Naive thymus-derived CD8-positive, alpha-beta T cell (primary cell): ENCODE data around the gene WDR1. TPM values are rescaled to one million over a fixed set of nuclear protein-coding genes. Genes with fewer than 3 reads are reported as not detected.

ENCODE experiments used
- ATAC-seq, 2 donors: fragments of 150-1000 bp; cut with Tn5 transposase in 1 of 2; sonication (Bioruptor Pico), chemical (Tn5 transposase) in 1 of 2; 1 replicate in 1 of 2; 2 replicates in 1 of 2; pipeline ENCODE4 v1.10.0; 2021; ENCODE audit warnings: mild to moderate bottlenecking in 2 of 2, moderate library complexity in 2 of 2
- POLR2A ChIA-PET: fragments of 350-600 bp; sonication (Branson Sonifier 250); formaldehyde crosslinking; loops from one replicate; lab custom pipeline; 2021; ENCODE audit warnings: antibody characterized with exemption; lab: Charles Lee
- DNase-seq, 10 donors: peaks; one replicate each; pipeline versions ENCODE4 v3.0.0 to v3.0.0-alpha.2; 2020 to 2022
- H3K27ac Mint-ChIP-seq, 10 donors: one replicate each; pipeline ENCODE4 v1.8.0; 2020 to 2022; ENCODE audit warnings: mild to moderate bottlenecking in 10 of 10, mixed read lengths in 10 of 10, moderate library complexity in 4 of 10, inconsistent platforms in 1 of 10
- H3K27me3 Mint-ChIP-seq, 5 donors: one replicate each; pipeline ENCODE4 v1.8.0; 2021 to 2022; ENCODE audit warnings: mixed read lengths in 5 of 5
- H3K36me3 Mint-ChIP-seq, 3 donors: one replicate each; pipeline ENCODE4 v1.8.0; 2020 to 2022; ENCODE audit warnings: mixed read lengths in 3 of 3, mild to moderate bottlenecking in 2 of 3, inconsistent platforms in 1 of 3
- H3K4me1 Mint-ChIP-seq, 4 donors: one replicate each; pipeline ENCODE4 v1.8.0; 2021 to 2022; ENCODE audit warnings: mixed read lengths in 4 of 4
- H3K4me3 Mint-ChIP-seq, 10 donors: one replicate each; pipeline ENCODE4 v1.8.0; 2020 to 2022; ENCODE audit warnings: mild to moderate bottlenecking in 10 of 10, mixed read lengths in 10 of 10, moderate library complexity in 6 of 10, inconsistent platforms in 1 of 10
- H3K9me3 Mint-ChIP-seq, 9 donors: one replicate each; pipeline ENCODE4 v1.8.0; 2020 to 2022; ENCODE audit warnings: mixed read lengths in 9 of 9, mild to moderate bottlenecking in 3 of 9, inconsistent platforms in 1 of 9, moderate library complexity in 1 of 9
- polyA plus RNA-seq, 3 donors: library from polyadenylated mRNA; unstranded; fragments of 300-500 nt; fragmentation: Illumina TruSeq; gene quantifications; one replicate each; pipeline ENCODE4 v1.2.3, GENCODE V29; 2021
- total RNA-seq, 8 experiments: library from RNA in 2 of 8; stranded (reverse) in 2 of 8; gene quantifications; one replicate each; pipeline ENCODE4 v1.2.3 and lab custom pipeline; 2021 to 2026

WDR1 gene
- total and polyA plus RNA-seq, 5 experiments from 2014 or later: 295 to 378 (median 304) TPM

DNA sequence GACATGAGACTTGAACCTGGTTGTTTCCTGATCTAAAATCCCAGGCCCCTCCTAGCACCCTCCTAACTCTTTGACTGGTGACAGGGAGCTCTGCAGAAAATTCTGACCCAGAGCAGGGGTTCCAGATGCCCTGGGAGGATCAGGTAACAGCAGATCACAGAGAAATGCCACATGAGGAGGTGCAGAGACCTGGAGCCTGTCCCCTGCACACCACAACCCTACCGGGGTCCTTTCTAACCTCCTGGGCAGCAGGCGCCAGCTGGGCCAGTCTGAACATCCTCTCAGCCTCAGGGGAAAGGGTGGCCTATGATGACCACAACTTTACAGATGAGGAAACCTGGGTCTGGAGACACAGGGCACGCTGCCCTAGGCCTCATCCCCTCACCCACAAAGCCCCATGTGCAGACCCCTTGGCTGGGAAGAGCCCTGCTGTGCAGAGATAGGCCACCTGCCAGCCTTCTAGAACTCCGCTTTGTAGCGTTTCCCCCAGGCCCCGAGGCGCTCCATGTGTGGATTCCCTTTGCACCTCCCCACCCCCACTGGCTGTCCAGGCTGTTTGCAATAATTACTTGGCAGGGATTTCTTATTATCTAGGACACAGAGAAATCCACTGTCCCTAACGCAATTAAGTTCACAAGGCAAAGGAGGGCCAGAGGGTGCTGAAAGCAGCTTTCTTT is 36.5 kb downstream of the WDR1 start:
- peaks cover 0 to 5% (median 2%) of the 10 kb centered on the region in 4 donors for H3K4me1 Mint-ChIP-seq
- H3K27ac Mint-ChIP-seq: peak overlapping the region in 3 of 10 donors; percentile 24 to 81 (median 69)
- H3K36me3 Mint-ChIP-seq: peaks cover 0 to 97% (median 12%) of the 10 kb centered on the region in 3 donors
- POLR2A ChIA-PET: interaction anchor here (1.1 kb wide), 1 partner anchor 81 kb away, joined by 3 read pairs; no protein-coding TSS in a partner anchor
- ATAC-seq (no peak), DNase-seq (no peak)
- H3K4me3 Mint-ChIP-seq: no peak overlapping the region
- H3K9me3 Mint-ChIP-seq: no peaks in the 10 kb centered on the region
- H3K27me3 Mint-ChIP-seq: no peaks in the 10 kb centered on the region

DNA sequence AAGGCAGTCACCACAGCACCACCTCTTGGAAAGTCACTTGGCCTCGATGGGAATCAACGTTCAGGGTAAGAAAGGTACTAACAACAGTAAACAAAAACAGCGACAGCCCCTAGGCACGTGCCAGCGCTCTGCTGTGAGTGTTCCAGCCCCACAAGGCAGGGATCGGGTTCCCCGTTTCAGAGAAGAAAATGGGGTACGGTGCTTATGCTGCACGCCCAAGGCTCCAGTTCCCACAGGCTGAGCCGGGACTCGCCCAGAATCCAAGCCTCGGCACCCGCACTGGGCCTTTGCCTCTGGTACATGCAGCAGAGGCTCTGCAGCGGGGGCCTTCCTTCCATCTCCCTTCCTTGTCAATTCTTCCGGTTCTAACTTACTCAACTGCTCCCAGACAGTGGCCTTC is 37.3 kb downstream of the WDR1 start:
- POLR2A ChIA-PET: no interaction called here
- no peak for ATAC-seq
- Mint-ChIP-seq H3K36me3 (peaks cover 0 to 99% (median 18%) of the 10 kb centered on the region in 3 donors), H3K4me1 (peaks cover 0 to 5% (median 2%) of the 10 kb centered on the region in 4 donors), H3K27ac (peak overlapping the region in 6 of 10 donors; percentile 20 to 81 (median 72)), H3K27me3 (no peaks in the 10 kb centered on the region), H3K4me3 (no peak overlapping the region), H3K9me3 (no peaks in the 10 kb centered on the region)
- DNase-seq: no peak

- POLR2A ChIA-PET: no interaction called here
- Mint-ChIP-seq H3K27me3 (no peaks in the 10 kb centered on the region), H3K9me3 (no peaks in the 10 kb centered on the region), H3K27ac (peak overlapping the region in 6 of 10 donors; percentile 20 to 83 (median 70)), H3K4me3 (no peak overlapping the region), H3K36me3 (peaks cover 0 to 99% (median 18%) of the 10 kb centered on the region in 3 donors), H3K4me1 (peaks cover 0 to 7% (median 2%) of the 10 kb centered on the region in 4 donors)
- DNase-seq (no peak), ATAC-seq (no peak)
These were observed 37.9 kb downstream of the WDR1 start for GRCh38 chr4:10078481-10079233.

- POLR2A ChIA-PET: interaction anchor here (1.3 kb wide), 1 partner anchor 11 kb away, joined by 4 read pairs; no protein-coding TSS in a partner anchor
- Mint-ChIP-seq H3K27ac (peak overlapping the region in 6 of 10 donors; percentile 20 to 83 (median 68)), H3K9me3 (no peaks in the 10 kb centered on the region), H3K36me3 (peaks cover 0 to 99% (median 18%) of the 10 kb centered on the region in 3 donors), H3K4me3 (no peak overlapping the region), H3K27me3 (no peaks in the 10 kb centered on the region), H3K4me1 (peaks cover 2 to 9% (median 3%) of the 10 kb centered on the region in 4 donors)
- DNase-seq (no peak), ATAC-seq (no peak)
These were observed 38.9 kb downstream of the WDR1 start for GRCh38 chr4:10077483-10078335.

- POLR2A ChIA-PET: interaction anchor here (1.3 kb wide), 1 partner anchor 11 kb away, joined by 4 read pairs; no protein-coding TSS in a partner anchor
- Mint-ChIP-seq H3K36me3 (peaks cover 0 to 99% (median 15%) of the 10 kb centered on the region in 3 donors), H3K4me3 (no peak overlapping the region), H3K27me3 (no peaks in the 10 kb centered on the region), H3K4me1 (peaks cover 2 to 10% (median 6%) of the 10 kb centered on the region in 4 donors), H3K27ac (peak overlapping the region in 1 of 10 donors; percentile 33), H3K9me3 (no peaks in the 10 kb centered on the region)
- ATAC-seq (no peak), DNase-seq (no peak)
These were observed 39.5 kb downstream of the WDR1 start for GRCh38 chr4:10077076-10077475.

DNA sequence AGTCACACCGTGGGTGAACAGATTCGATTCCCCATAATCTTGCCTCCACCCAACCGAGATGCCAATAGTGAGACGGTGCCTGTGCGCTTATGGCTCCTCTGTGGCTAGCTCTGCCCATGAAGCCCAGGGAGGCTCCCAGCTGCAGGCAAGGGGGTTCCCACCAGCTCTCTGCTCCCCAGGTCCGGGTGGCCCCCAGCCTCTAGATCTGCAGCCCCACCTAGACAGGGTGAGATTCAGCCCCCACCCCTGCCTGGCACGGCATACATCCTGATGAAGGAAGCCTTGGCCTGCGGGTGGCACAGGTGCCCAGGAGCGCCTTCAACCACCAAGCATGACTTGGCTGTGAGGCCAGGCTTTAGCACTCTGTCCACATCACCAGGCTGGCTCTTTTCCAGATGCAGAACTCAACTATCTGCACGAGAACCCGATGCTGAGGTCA is 40.6 kb downstream of the WDR1 start:
- H3K4me1 Mint-ChIP-seq: peaks cover 2 to 10% (median 7%) of the 10 kb centered on the region in 4 donors
- H3K36me3 Mint-ChIP-seq: peaks cover 0 to 98% (median 12%) of the 10 kb centered on the region in 3 donors
- no peaks in the 10 kb centered on the region for H3K27me3 Mint-ChIP-seq
- POLR2A ChIA-PET: interaction anchor here (1.3 kb wide), 1 partner anchor 13 kb away, joined by 4 read pairs; no protein-coding TSS in a partner anchor
- H3K4me3 Mint-ChIP-seq: no peak overlapping the region
- DNase-seq (no peak), ATAC-seq (no peak)
- no peaks in the 10 kb centered on the region for H3K9me3 Mint-ChIP-seq
- peak overlapping the region in 7 of 10 donors; percentile 3 to 88 (median 62) for H3K27ac Mint-ChIP-seq

DNA sequence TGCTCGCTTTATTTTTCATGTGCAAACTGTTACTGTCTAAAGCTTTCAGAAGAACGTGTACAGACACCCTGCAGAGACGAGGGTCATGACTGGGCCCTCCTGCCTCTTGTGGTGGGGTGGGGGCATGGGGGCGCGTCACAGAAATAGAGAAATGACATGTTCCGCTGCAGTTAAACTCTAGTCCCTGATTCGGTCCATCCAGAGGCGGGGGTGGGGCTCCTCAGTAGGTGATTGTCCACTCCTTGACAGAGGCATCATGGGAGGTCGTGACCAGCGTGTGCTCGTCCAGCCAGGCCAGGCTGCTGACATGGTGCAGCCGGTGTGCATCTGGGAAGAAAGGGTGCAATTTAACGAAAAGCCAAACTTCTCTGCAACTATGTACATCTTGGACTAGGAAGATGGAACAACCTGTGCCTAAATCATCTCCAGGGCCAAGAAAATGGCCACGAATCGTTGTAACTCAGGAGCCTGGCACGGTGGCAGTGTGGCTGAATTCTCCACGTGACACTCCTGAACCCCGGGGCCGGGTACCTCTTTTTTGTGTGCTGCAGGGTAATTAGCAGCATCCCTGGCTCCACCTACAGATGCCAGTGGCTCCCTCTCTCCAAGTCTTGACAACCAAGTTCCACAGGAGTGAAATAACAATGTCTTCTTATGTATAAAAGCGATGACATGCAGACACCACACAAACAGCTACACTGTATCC is 41.3 kb downstream of the WDR1 start:
- Mint-ChIP-seq H3K4me3 (no peak overlapping the region), H3K4me1 (peaks cover 2 to 10% (median 7%) of the 10 kb centered on the region in 4 donors), H3K36me3 (peaks cover 0 to 94% (median 8%) of the 10 kb centered on the region in 3 donors), H3K27ac (peak overlapping the region in 8 of 10 donors; percentile 31 to 88 (median 52)), H3K9me3 (no peaks in the 10 kb centered on the region), H3K27me3 (no peaks in the 10 kb centered on the region)
- DNase-seq (no peak), ATAC-seq (no peak)
- POLR2A ChIA-PET: no interaction called here

GRCh38 chr4:10074767-10075105 is 41.9 kb downstream of the WDR1 start:
- POLR2A ChIA-PET: no interaction called here

DNA sequence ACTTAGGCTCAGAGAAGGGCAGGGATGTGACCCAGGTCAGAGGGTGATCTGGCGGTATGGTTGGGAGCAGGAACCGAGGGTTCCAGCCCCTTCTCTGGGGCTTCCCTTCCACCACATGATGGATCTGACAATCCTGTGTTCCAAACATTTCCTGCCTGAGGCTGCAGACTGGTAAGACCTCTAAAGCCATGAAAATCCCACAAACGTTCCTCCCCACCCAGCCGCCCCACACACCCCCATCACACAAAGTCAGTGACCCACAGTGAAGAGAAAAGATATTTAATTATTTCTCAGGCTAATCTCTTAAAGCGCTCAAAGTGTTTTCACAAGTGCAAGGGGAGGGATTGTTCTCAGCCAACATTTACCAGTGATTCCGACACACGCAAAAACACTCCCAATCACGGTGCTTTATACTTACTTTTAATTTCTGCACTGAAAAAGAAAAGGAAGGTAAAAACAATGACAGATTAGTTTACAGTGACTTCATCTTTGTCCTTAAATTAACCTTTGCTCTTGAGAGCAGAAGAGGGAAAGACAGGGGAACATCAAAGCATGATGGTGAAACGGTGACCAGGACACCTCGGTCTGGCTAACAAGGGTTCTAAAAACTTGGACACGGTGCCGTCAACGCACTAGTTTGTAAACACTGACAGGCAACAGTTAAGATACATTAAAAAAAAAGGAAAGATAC is 42.4 kb downstream of the WDR1 start:
- no peaks in the 10 kb centered on the region for H3K9me3 Mint-ChIP-seq
- POLR2A ChIA-PET: no interaction called here
- H3K36me3 Mint-ChIP-seq: peaks cover 0 to 83% (median 8%) of the 10 kb centered on the region in 3 donors
- peaks cover 2 to 9% (median 7%) of the 10 kb centered on the region in 4 donors for H3K4me1 Mint-ChIP-seq
- no peak overlapping the region for H3K4me3 Mint-ChIP-seq
- ATAC-seq: no peak
- H3K27me3 Mint-ChIP-seq: no peaks in the 10 kb centered on the region
- no peak for DNase-seq
- peak overlapping the region in 8 of 10 donors; percentile 4 to 74 (median 54) for H3K27ac Mint-ChIP-seq

More at GRCh38 chr4:10074767-10075105, 41.9 kb downstream of the WDR1 start:
- Mint-ChIP-seq H3K9me3 (no peaks in the 10 kb centered on the region), H3K27ac (peak overlapping the region in 6 of 10 donors; percentile 49 to 74 (median 60)), H3K4me3 (no peak overlapping the region), H3K27me3 (no peaks in the 10 kb centered on the region), H3K4me1 (peaks cover 2 to 10% (median 7%) of the 10 kb centered on the region in 4 donors), H3K36me3 (peaks cover 0 to 88% (median 8%) of the 10 kb centered on the region in 3 donors)
- DNase-seq (no peak), ATAC-seq (peak in 1 of 2 donors; percentile 27)

- DNase-seq: no peak
- ATAC-seq: no peak
- Mint-ChIP-seq H3K27ac (peak overlapping the region; percentile 25 to 74 (median 62)), H3K27me3 (no peaks in the 10 kb centered on the region), H3K4me3 (no peak overlapping the region), H3K9me3 (no peaks in the 10 kb centered on the region), H3K36me3 (peaks cover 0 to 77% (median 12%) of the 10 kb centered on the region in 3 donors), H3K4me1 (peaks cover 0 to 9% (median 7%) of the 10 kb centered on the region in 4 donors)
- POLR2A ChIA-PET: interaction anchor here (1.0 to 1.3 kb wide), 2 partner anchors 34 to 44 kb away, joined by 3 to 4 read pairs; partner anchors contain the start of gene WDR1
These were observed 44.1 kb downstream of the WDR1 start for GRCh38 chr4:10072420-10073017.
